T47D (cell line): ENCODE results near the gene DLX4.

ENCODE experiments used
- DNase-seq, 2 experiments: peaks; one replicate each; pipeline versions ENCODE4 v3.0.0 to v3.0.0-alpha.2; 2011 to 2012; ENCODE audit warnings: low read depth in 1 of 2, low spot score in 1 of 2
- JUND ChIP-seq: IDR thresholded peaks from 2 replicates; pipeline ENCODE4 v1.6.1; 2012; ENCODE audit warnings: low read depth
- in situ Hi-C: cut with HindIII; loops from 2 replicates; pipeline ENCODE4 v1.10.0; 2016; ENCODE audit warnings: low sequenced_read_pairs, low pct_unique_long_range_greater_than_20kb

Gene DLX4

DNA sequence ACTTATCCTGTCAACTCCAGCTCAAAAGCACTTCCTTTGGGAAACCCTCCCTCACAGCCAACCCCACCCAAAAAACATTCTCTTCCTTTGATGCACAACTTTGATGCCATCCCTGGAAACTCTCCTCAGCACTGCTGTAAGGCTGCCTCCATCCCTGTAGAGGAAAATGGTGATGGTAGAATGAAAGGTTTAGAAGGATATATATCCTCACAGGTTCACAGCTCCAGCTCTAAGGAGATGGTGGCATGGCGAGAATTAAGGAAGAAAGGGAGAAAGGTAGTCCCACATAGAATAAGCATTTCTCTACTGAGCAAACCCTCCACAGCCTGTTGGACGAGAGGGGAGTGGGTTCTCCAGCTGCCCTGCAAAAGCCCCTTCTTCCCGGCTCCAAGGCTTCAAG is 2.2 kb upstream of the DLX4 start:
- DNase-seq, result no peak
- TF ChIP-seq JUND, result no peak
- in situ Hi-C loops, result no loop called here

DNA sequence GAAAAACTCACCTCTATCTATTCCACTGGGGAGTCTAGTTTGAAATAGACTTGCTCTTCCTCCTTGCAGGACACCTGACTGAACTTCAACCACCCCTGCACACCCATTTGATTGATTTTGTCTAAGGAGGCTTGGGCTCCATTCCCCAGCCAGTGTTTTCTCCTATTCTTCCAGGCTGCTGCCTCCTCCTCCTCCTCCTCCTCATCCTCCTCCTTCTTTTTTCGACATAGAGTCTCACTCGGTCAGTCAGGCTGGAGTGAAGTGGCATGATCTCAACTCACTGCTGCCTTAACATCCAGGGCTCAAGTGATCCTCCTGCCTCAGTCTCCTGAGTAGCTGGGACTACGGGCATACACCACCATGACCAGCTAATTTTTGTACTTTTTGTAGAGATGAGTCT is 1.8 kb upstream of the DLX4 start:
- DNase-seq, result no peak
- TF ChIP-seq JUND, result no peak

GRCh38 chr17:49967621-49968404 is 1.2 kb upstream of the DLX4 start:
- no peak for DNase-seq
- no peak for TF ChIP-seq JUND
- in situ Hi-C loops, result no loop called here

More for the DNA sequence above, 1.8 kb upstream of the DLX4 start:
- in situ Hi-C loops, result no loop called here

- peak; percentile 86 to 99 for DNase-seq
- in situ Hi-C loops, result no loop called here
- no peak; the same call in 1 of the 2 replicates for TF ChIP-seq JUND
Measured at GRCh38 chr17:49968405-49969133, 421 bp upstream of the DLX4 start.

GRCh38 chr17:49969795-49970389 is 902 bp downstream of the DLX4 start:
- in situ Hi-C loops, result no loop called here
- TF ChIP-seq JUND, result no peak

DNA sequence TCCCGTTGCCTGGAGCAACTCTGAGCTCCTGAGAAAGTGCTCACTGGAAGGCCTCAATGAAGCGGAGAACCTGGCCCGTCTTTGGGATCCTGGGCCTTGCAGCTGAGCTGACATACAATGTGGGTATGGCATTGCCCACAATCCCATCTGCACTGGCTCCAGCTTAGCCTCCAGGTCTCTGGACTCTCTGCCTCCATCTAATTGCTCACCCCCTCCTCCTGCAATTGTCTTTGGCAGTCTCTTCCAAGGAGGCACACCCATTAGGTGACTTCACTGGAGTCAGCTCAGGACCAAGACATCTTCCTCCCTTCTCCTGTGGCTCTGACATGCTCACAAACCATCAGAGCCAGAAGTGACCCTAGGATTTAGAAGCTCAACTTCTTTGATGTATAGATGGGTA is 1.5 kb downstream of the DLX4 start:
- DNase-seq, result no peak
- in situ Hi-C loops, result no loop called here
- TF ChIP-seq JUND, result no peak

More at GRCh38 chr17:49969795-49970389, 902 bp downstream of the DLX4 start:
- DNase-seq, result no peak

DNA sequence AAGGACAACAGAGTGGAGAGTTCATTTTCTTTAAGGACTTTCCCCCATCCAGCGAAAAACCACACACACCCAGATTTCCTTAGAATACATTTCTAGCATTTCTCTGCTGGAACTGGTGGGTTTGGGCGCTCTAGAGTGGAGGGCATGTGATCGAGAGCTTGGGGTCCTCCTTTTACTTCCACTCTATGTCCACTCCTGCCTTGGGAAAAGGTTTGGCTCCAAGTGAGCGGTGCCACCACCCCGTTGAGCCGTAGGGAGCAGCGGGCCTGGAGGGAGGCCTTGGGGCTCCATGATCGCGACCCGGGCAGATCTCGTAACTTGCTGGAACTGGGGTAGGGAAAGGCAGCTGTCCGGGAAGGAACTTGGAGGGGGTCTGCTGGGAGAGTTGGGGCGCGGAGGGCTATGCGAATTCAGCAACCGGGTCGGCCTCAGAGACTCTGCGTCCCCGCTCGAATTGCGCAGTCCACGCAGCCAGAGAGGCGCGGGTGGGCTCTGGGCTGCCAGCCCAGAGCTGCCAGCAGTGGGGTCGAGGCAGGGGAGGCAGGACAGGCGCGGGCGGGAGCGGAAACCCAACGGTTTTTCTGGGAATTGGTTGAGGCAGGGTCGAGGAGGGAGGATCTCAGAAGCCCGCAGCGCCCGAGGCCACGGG is 2.3 kb downstream of the DLX4 start:
- in situ Hi-C loops, result no loop called here
- no peak for DNase-seq
- TF ChIP-seq JUND, result no peak

GRCh38 chr17:49971848-49972485 is 3.0 kb downstream of the DLX4 start:
- no peak for DNase-seq
- no peak for TF ChIP-seq JUND
- in situ Hi-C loops, result no loop called here

GRCh38 chr17:49972486-49973270 is 3.7 kb downstream of the DLX4 start:
- in situ Hi-C loops, result no loop called here
- DNase-seq, result no peak
- no peak for TF ChIP-seq JUND

GRCh38 chr17:49973271-49973615 is 4.3 kb downstream of the DLX4 start:
- TF ChIP-seq JUND, result no peak
- in situ Hi-C loops, result no loop called here
- DNase-seq, result no peak

GRCh38 chr17:49975531-49975930 is 6.5 kb downstream of the DLX4 start:
- DNase-seq, result no peak
- no peak for TF ChIP-seq JUND
- in situ Hi-C loops, result no loop called here

- TF ChIP-seq JUND, result no peak
- in situ Hi-C loops, result no loop called here
- peak in 1 of 2 experiments; percentile 56 for DNase-seq
Measured at GRCh38 chr17:49976163-49976827, 7.3 kb downstream of the DLX4 start.
